ENCODE measurements around the gene FRRS1L. TPM values are rescaled to one million over a fixed set of nuclear protein-coding genes. Genes with fewer than 3 reads are reported as not detected.
A peak's percentile ranks its signal among the peaks of the same experiment; 100 is the strongest.

Gene FRRS1L
- total RNA-seq, 1 donor from 2014 or later = under 0.01 TPM

GRCh38 chr9:109172935-109173334 is 5.9 kb upstream of the FRRS1L start:
- no peak for DNase-seq

- peak; percentile 21 for DNase-seq
These were observed 4.9 kb upstream of the FRRS1L start for GRCh38 chr9:109171926-109172325.

- no peak for DNase-seq
These were observed 1.1 kb upstream of the FRRS1L start for GRCh38 chr9:109168170-109168569.

- no peak for DNase-seq
These were observed 667 bp upstream of the FRRS1L start for GRCh38 chr9:109167716-109168115.

GRCh38 chr9:109166171-109166770 is 778 bp downstream of the FRRS1L start:
- no peak for DNase-seq

GRCh38 chr9:109164042-109164441 is 3.0 kb downstream of the FRRS1L start:
- DNase-seq = no peak

GRCh38 chr9:109163194-109163593 is 3.9 kb downstream of the FRRS1L start:
- DNase-seq = no peak

- DNase-seq = no peak
These were observed 4.4 kb downstream of the FRRS1L start for GRCh38 chr9:109162677-109163076.

- no peak for DNase-seq
These were observed 5.6 kb downstream of the FRRS1L start for GRCh38 chr9:109161471-109161870.

- DNase-seq = no peak
These were observed 7.5 kb downstream of the FRRS1L start for GRCh38 chr9:109159583-109159982.

- no peak for DNase-seq
These were observed 8.4 kb downstream of the FRRS1L start for GRCh38 chr9:109158651-109159050.

- DNase-seq = no peak
These were observed 10.3 kb downstream of the FRRS1L start for GRCh38 chr9:109156708-109157107.

GRCh38 chr9:109150925-109151545 is 16.0 kb downstream of the FRRS1L start:
- DNase-seq = no peak

GRCh38 chr9:109149722-109150121 is 17.3 kb downstream of the FRRS1L start:
- no peak for DNase-seq

GRCh38 chr9:109149089-109149488 is 18.0 kb downstream of the FRRS1L start:
- DNase-seq = no peak

GRCh38 chr9:109145051-109145450 is 22.0 kb downstream of the FRRS1L start:
- DNase-seq = no peak

- DNase-seq = peak; percentile 15
These were observed 23.0 kb downstream of the FRRS1L start for GRCh38 chr9:109143881-109144562.

- DNase-seq = no peak
These were observed 25.7 kb downstream of the FRRS1L start for GRCh38 chr9:109141375-109141774.

- DNase-seq = no peak
These were observed 27.2 kb downstream of the FRRS1L start for GRCh38 chr9:109139851-109140250.

GRCh38 chr9:109138421-109138820 is 28.6 kb downstream of the FRRS1L start:
- no peak for DNase-seq

- DNase-seq = no peak
These were observed 32.9 kb downstream of the FRRS1L start for GRCh38 chr9:109134167-109134578.

- no peak for DNase-seq
These were observed 33.5 kb downstream of the FRRS1L start for GRCh38 chr9:109133533-109133932.

GRCh38 chr9:109132567-109133021 is 34.5 kb downstream of the FRRS1L start:
- peak; percentile 69 for DNase-seq
